Lower lobe of right lung (tissue), 2 donors: Measurements from ENCODE around the gene GPN1. TPM values are rescaled to one million over a fixed set of nuclear protein-coding genes. Genes with fewer than 3 reads are reported as not detected.
A peak's percentile ranks its signal among the peaks of the same experiment; 100 is the strongest.

ENCODE experiments used
- ATAC-seq, 2 donors: fragments of 200-7000 bp; cut with Tn5 transposase; one replicate each; pipeline ENCODE4 v1.9.1; 2020 to 2022; ENCODE audit warnings: mild to moderate bottlenecking in 2 of 2, moderate library complexity in 2 of 2
- DNase-seq: peaks from one replicate; pipeline ENCODE4 v3.0.0-alpha.2; 2020
- H3K27ac ChIP-seq: fragments of 200-600 bp; one replicate; pipeline ENCODE4 v1.8.0; 2022
- H3K27me3 ChIP-seq: fragments of 200-600 bp; one replicate; pipeline ENCODE4 v1.8.0; 2022; ENCODE audit warnings: low read depth
- H3K36me3 ChIP-seq: fragments of 200-600 bp; one replicate; pipeline ENCODE4 v1.8.0; 2022; ENCODE audit warnings: mild to moderate bottlenecking
- H3K4me1 ChIP-seq: fragments of 200-600 bp; one replicate; pipeline ENCODE4 v1.8.0; 2022
- H3K4me3 ChIP-seq: fragments of 200-600 bp; one replicate; pipeline ENCODE4 v1.8.0; 2022; ENCODE audit warnings: mild to moderate bottlenecking
- H3K9me3 ChIP-seq: fragments of 200-600 bp; one replicate; pipeline ENCODE4 v1.8.0; 2022
- intact Hi-C: fragments of 100-400 bp; cut with DNase I; formaldehyde crosslinking; loops from one replicate; pipeline ENCODE4 v1.11.0; 2022
- long read RNA-seq: library from polyadenylated mRNA; unstranded; transcript quantifications from one replicate; pipeline ENCODE4 v2.0.0, GENCODE V29; 2021
- total RNA-seq: library from RNA; stranded (reverse); fragmentation: NEBNext Ultra II Directional; extraction: Animal tissue kit (Norgen Biotek cat#: 25700); gene quantifications from one replicate; pipeline ENCODE4 v1.2.1, GENCODE V29; 2021
- TF ChIP-seq, protein P1 (sequence below): fragments of 200-600 bp; IDR thresholded peaks from one replicate; pipeline ENCODE4 v1.8.0; 2022; ENCODE audit warnings: antibody characterized with exemption, mild to moderate bottlenecking
- donor health status: DM: no; HTN: yes; CAD: no; lungs with severe emphysema.

Gene GPN1
- 21.9 TPM for total RNA-seq
- long read RNA-seq, transcript GPN1-212 (14 exons, 1,832 nt) = major isoform, 49 of 65 reads
- long read RNA-seq, partial matches to known transcripts = 3 of 65 reads
- long read RNA-seq, other reads (novel, unspliced or antisense) = 13 of 65 reads

DNA sequence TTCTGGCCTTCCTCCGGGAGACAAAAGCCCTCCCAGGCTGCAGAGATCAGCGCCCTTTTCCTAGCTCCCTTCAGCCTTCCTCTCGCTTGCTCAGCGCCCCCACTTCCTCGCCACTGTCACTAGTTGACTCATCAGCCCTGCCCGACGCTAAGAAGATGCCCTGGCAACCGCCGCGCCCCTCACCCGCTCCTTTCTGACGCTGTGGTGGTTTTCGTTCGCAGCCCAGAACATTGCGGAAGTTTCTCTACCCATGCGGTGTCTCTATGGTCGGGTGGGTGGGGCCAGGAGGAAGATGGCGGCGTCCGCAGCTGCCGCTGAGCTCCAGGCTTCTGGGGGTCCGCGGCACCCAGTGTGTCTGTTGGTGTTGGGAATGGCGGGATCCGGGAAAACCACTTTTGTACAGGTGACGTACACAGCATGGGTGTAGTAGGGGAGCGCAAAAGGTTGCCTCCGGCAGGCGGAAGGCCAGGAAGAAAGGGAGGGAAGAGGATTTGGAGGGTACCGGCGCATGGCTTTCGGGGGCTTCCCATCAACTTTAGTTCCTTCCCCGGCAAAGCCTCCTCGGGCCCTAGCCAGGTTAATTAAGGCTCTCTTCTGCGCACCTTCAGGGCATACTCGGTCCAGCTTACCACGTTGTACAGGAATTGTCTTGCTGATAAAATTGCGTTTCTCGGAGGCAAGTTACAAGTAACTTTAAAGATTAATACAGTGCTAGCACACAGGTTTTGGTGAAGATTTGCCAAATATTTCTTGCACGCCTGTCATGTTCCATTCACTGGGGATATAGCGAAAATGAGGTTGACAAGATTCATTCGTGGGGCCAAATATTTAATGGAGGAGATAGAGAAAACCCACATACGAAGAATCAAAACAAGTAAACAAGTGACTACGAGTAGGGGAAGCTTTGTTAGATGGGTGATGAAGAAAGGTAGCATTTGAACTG, at the start of gene GPN1, which contains the start of gene CCDC121:
Gene GPN1 (plus strand): TSS at position 284 of the 943 bp plus-strand sequence. CDS start 9 bp downstream, at position 293.
Gene CCDC121 (minus strand): TSS at position 246 of the 943 bp plus-strand sequence. CDS start 1,213 bp downstream, outside the sequence.
- H3K27me3 ChIP-seq = no peaks in the 10 kb centered on the region
- intact Hi-C loops = no loop called here
- peak; percentile 98 to 99 for ATAC-seq
- DNase-seq = peak; percentile 92
- H3K4me3 ChIP-seq = peak within 1 kb of the TSS; percentile 98
- peak within 1 kb of the TSS; percentile 83 for H3K27ac ChIP-seq
- H3K36me3 ChIP-seq = peaks cover 43% of the 10 kb centered on the region
- TF ChIP-seq, protein P1, sequence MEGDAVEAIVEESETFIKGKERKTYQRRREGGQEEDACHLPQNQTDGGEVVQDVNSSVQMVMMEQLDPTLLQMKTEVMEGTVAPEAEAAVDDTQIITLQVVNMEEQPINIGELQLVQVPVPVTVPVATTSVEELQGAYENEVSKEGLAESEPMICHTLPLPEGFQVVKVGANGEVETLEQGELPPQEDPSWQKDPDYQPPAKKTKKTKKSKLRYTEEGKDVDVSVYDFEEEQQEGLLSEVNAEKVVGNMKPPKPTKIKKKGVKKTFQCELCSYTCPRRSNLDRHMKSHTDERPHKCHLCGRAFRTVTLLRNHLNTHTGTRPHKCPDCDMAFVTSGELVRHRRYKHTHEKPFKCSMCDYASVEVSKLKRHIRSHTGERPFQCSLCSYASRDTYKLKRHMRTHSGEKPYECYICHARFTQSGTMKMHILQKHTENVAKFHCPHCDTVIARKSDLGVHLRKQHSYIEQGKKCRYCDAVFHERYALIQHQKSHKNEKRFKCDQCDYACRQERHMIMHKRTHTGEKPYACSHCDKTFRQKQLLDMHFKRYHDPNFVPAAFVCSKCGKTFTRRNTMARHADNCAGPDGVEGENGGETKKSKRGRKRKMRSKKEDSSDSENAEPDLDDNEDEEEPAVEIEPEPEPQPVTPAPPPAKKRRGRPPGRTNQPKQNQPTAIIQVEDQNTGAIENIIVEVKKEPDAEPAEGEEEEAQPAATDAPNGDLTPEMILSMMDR = no peak
- H3K9me3 ChIP-seq = no peaks in the 10 kb centered on the region
- peaks cover 34% of the 10 kb centered on the region for H3K4me1 ChIP-seq

DNA sequence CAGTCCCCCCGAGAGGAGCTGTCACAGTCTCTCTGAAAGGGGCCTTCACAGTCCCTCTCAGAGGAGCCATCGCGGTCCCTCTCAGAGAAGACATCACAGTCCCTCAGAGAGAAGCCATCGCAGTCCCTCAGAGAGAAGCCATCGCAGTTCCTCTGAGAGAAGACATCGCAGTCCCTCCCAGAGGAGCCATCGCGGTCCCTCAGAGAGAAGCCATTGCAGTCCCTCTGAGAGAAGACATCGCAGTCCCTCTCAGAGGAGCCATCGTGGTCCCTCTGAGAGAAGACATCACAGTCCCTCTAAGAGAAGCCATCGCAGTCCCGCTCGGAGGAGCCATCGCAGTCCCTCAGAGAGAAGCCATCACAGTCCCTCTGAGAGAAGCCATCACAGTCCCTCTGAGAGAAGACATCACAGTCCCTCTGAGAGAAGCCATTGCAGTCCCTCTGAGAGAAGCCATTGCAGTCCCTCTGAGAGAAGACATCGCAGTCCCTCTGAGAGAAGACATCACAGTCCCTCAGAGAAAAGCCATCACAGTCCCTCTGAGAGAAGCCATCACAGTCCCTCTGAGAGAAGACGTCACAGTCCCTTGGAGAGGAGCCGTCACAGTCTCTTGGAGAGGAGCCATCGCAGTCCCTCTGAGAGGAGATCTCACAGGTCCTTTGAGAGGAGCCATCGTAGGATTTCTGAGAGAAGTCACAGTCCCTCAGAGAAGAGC, 47.3 kb upstream of the GPN1 start:
- ATAC-seq (no peak), DNase-seq (no peak)
- Histone ChIP-seq H3K4me1 (peaks cover 22% of the 10 kb centered on the region), H3K27me3 (no peaks in the 10 kb centered on the region), H3K27ac (no peak overlapping the region), H3K36me3 (no peaks in the 10 kb centered on the region), H3K4me3 (no peak overlapping the region), H3K9me3 (peaks cover 8% of the 10 kb centered on the region)
- intact Hi-C loops = no loop called here
- TF ChIP-seq, protein P1 = no peak

DNA sequence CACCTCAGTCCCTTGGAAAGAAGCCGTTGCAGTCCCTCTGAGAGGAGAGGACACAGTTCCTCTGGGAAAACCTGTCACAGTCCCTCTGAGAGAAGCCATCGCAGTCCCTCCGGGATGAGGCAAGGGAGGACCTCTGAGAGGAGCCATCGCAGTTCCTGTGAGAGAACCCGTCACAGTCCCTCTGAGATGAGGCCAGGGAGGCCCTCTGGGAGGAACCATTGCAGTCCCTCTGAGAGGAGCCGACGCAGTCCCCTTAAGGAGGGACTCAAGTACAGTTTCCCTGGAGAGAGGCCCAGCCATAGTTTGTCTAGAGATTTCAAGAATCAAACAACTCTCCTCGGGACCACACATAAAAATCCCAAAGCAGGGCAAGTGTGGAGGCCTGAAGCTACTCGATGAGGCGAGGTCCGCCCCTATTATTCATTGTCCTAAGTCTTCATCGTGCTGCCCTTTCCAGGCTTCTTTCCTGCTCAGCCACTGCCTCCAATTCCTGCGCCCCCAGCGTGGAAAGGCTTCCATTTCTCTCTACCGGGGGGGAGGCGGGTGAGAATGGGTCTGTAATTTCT, 46.6 kb upstream of the GPN1 start:
- H3K4me1 ChIP-seq = peaks cover 22% of the 10 kb centered on the region
- TF ChIP-seq, protein P1 = no peak
- intact Hi-C loops = no loop called here
- H3K9me3 ChIP-seq = peaks cover 2% of the 10 kb centered on the region
- DNase-seq (no peak), ATAC-seq (peak; percentile 5 to 17)
- no peaks in the 10 kb centered on the region for H3K27me3 ChIP-seq
- H3K36me3 ChIP-seq = no peaks in the 10 kb centered on the region
- peak overlapping the region; percentile 75 for H3K27ac ChIP-seq
- H3K4me3 ChIP-seq = peak overlapping the region; percentile 81

DNA sequence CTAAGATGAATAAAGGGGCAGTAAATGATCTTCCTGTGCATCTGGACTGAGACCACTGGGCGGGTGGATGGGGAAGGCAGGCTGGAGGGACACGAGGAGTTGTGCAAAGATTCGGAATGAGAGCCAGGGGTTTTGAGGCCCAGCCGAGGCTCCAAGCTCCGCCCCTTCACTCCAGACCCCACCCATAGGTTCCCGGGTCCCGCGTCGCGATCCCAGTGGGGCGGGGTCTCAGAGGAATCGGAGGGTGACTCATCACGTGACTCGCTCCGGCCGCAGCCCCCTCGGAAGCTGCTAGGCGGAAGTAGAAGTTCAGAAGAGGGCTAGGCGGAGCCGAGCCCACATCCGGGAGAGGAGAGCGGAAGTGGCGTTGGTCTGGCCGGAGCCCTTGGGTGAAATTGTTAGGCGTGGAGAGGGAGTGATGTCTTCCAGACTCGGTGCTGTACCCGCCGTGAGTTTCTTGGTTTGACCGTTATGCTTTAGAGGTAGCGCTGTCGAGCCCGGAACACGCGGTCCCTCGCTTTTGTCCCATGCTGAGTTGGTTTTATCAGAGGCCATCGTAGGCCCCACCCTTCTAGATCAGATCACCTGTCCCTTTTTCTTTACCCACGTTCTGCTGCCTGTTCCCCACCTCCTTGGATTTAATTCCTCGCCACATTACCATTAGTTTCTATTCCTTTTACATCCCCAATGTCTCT, 46.0 kb upstream of the GPN1 start, which contains the start of gene ZNF512:
Gene ZNF512 (plus strand): TSS at position 348 of the 695 bp plus-strand sequence. CDS start 71 bp downstream, at position 419.
- intact Hi-C loops = no loop called here
- Histone ChIP-seq H3K4me3 (peak within 1 kb of the TSS; percentile 81), H3K4me1 (peaks cover 22% of the 10 kb centered on the region), H3K9me3 (no peaks in the 10 kb centered on the region), H3K36me3 (no peaks in the 10 kb centered on the region), H3K27me3 (no peaks in the 10 kb centered on the region), H3K27ac (peak within 1 kb of the TSS; percentile 75)
- peak; percentile 95 for DNase-seq
- ATAC-seq = peak; percentile 97 to 98
- TF ChIP-seq, protein P1 = no peak
